ENCODE results near the gene SLC33A1. TPM values are rescaled to one million over a fixed set of nuclear protein-coding genes. Genes with fewer than 3 reads are reported as not detected.
A peak's percentile ranks its signal among the peaks of the same experiment; 100 is the strongest.

The SLC33A1 gene
- total and polyA plus RNA-seq, 2 of the 13 experiments (the other 11 are each of a cell fraction or from before 2014, with no cell fraction given): 20.0 to 32.1 TPM

GRCh38 chr3:155870133-155870944 is 16.1 kb upstream of the SLC33A1 start, which contains the start of gene GMPS (continued):
- TF ChIP-seq ZBTB39 (CRISPR knock-in tag; IDR thresholded peaks at IDR 0.05) (no peak), ZNF24 (IDR thresholded peaks at IDR 0.05) (no peak), ZNF616 (CRISPR knock-in tag; IDR thresholded peaks at IDR 0.05; ENCODE audit: low read depth) (no peak; the same call in 1 of the 2 replicates), NFYC (CRISPR knock-in tag; IDR thresholded peaks at IDR 0.05) (no peak), BRD4 (CRISPR knock-in tag; IDR thresholded peaks at IDR 0.05) (no peak), MXD3 (CRISPR knock-in tag; IDR thresholded peaks at IDR 0.05) (peak; percentile 80; the same call in 1 of the 2 replicates), ZBTB10 (CRISPR knock-in tag; IDR thresholded peaks at IDR 0.05; ENCODE audit: borderline replicate concordance) (no peak), SNAPC4 (CRISPR knock-in tag; IDR thresholded peaks at IDR 0.05) (no peak), POLR2AphosphoS2 (IDR thresholded peaks at IDR 0.05; ENCODE audit: low read depth, low read length) (no peak), MED8 (CRISPR knock-in tag; IDR thresholded peaks at IDR 0.05; ENCODE audit: insufficient replicate concordance) (no peak), MYNN (CRISPR knock-in tag; IDR thresholded peaks at IDR 0.05; ENCODE audit: low read depth) (no peak), ZNF577 (CRISPR knock-in tag; IDR thresholded peaks at IDR 0.05; ENCODE audit: borderline replicate concordance, low read depth) (no peak)
- TF ChIP-seq, protein P1, sequence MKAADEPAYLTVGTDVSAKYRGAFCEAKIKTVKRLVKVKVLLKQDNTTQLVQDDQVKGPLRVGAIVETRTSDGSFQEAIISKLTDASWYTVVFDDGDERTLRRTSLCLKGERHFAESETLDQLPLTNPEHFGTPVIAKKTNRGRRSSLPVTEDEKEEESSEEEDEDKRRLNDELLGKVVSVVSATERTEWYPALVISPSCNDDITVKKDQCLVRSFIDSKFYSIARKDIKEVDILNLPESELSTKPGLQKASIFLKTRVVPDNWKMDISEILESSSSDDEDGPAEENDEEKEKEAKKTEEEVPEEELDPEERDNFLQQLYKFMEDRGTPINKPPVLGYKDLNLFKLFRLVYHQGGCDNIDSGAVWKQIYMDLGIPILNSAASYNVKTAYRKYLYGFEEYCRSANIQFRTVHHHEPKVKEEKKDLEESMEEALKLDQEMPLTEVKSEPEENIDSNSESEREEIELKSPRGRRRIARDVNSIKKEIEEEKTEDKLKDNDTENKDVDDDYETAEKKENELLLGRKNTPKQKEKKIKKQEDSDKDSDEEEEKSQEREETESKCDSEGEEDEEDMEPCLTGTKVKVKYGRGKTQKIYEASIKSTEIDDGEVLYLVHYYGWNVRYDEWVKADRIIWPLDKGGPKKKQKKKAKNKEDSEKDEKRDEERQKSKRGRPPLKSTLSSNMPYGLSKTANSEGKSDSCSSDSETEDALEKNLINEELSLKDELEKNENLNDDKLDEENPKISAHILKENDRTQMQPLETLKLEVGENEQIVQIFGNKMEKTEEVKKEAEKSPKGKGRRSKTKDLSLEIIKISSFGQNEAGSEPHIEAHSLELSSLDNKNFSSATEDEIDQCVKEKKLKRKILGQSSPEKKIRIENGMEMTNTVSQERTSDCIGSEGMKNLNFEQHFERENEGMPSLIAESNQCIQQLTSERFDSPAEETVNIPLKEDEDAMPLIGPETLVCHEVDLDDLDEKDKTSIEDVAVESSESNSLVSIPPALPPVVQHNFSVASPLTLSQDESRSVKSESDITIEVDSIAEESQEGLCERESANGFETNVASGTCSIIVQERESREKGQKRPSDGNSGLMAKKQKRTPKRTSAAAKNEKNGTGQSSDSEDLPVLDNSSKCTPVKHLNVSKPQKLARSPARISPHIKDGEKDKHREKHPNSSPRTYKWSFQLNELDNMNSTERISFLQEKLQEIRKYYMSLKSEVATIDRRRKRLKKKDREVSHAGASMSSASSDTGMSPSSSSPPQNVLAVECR (CRISPR knock-in tag; IDR thresholded peaks at IDR 0.05; ENCODE audit: borderline replicate concordance): peak; percentile 80; the same call in 1 of the 2 replicates
